Fibroblast of lung (primary cell): ENCODE measurements around the gene GOLGA8S.
"Not testable (repeated sequence)": the region's sequence is repeated elsewhere in the genome, so short reads cannot be mapped to it uniquely, and the experiment has no call there.

Experiments
- EZH2 ChIP-seq: IDR thresholded peaks from 2 replicates; pipeline ENCODE4 v1.5.1; 2012; ENCODE audit warnings: low read length, control low read depth, mild to moderate bottlenecking; ENCODE audit errors: missing control alignments
- TF ChIP-seq, protein P1 (sequence below), 2 donors: IDR thresholded peaks in 1 of 2; conservative IDR thresholded peaks in 1 of 2; 1 replicate in 1 of 2; 2 replicates in 1 of 2; pipeline ENCODE4 v1.5.1; 2011 to 2012; ENCODE audit warnings: low read length in 2 of 2, control low read depth in 1 of 2, inconsistent platforms in 1 of 2, low read depth in 1 of 2, mild to moderate bottlenecking in 1 of 2

DNA sequence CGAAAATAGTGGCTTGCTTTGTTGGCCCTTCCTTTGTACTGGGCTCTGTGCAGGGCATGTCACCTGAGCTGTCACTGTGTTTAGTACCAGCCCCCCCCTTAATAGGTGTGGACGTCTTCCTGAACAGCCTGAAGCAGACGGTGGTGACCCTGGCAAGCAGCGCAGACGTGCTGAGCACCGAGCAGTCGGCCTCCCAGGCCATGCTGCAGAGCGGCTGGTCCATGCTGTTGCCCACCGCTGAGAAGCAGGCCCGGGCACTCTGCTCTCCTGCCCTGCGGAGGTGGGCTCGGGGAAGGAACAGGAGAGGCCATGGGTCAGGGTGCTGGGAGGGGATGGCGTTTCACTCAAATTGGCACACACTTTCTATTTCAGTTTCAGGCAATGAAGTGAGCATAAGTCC is 43.3 kb upstream of the GOLGA8S start:
- TF ChIP-seq, protein P1, sequence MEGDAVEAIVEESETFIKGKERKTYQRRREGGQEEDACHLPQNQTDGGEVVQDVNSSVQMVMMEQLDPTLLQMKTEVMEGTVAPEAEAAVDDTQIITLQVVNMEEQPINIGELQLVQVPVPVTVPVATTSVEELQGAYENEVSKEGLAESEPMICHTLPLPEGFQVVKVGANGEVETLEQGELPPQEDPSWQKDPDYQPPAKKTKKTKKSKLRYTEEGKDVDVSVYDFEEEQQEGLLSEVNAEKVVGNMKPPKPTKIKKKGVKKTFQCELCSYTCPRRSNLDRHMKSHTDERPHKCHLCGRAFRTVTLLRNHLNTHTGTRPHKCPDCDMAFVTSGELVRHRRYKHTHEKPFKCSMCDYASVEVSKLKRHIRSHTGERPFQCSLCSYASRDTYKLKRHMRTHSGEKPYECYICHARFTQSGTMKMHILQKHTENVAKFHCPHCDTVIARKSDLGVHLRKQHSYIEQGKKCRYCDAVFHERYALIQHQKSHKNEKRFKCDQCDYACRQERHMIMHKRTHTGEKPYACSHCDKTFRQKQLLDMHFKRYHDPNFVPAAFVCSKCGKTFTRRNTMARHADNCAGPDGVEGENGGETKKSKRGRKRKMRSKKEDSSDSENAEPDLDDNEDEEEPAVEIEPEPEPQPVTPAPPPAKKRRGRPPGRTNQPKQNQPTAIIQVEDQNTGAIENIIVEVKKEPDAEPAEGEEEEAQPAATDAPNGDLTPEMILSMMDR (conservative IDR thresholded peaks at IDR 0.05 in 1 of 2, IDR thresholded peaks at IDR 0.05 in 1 of 2; ENCODE audit: low read depth in 1 of 2, low read length in 2 of 2) = not testable (repeated sequence)
- not testable (repeated sequence) for TF ChIP-seq EZH2
